K562 (cell line): ENCODE measurements around the gene CLIC2. TPM values are rescaled to one million over a fixed set of nuclear protein-coding genes. Genes with fewer than 3 reads are reported as not detected.

Source experiments
- ATAC-seq: fragments of 200-7000 bp; cut with Tn5 transposase; 3 replicates; pipeline ENCODE4 v1.9.1; 2020; ENCODE audit warnings: moderate library complexity
- BruUV-seq: library from RNA; stranded (reverse); fragments of 400-500 nt; replicated peaks from 2 replicates; lab custom pipeline; 2021; lab: Mats Ljungman, UMichigan
- CTCF ChIA-PET: fragments of 300-600 bp; formaldehyde crosslinking; extraction: SDS; loops from one replicate; lab custom pipeline; 2021; ENCODE audit warnings: low intra/inter-chr PET ratio; lab: Yijun Ruan, JAX
- POLR2A ChIA-PET: fragments of 300-600, 350-650 bp; sonication (Branson Sonifier 250); formaldehyde crosslinking; extraction: SDS; loops from one replicate; lab custom pipeline; 2021; ENCODE audit warnings: antibody characterized with exemption, inconsistent platforms; lab: Yijun Ruan, JAX
- DNase-seq, 4 experiments: peaks; one replicate each; pipeline versions ENCODE4 v3.0.0 to v3.0.0-alpha.2; 2011 to 2018; ENCODE audit warnings: low spot score in 3 of 4, mixed read lengths in 3 of 4; ENCODE audit errors: extremely low read depth in 1 of 4
- FAIRE-seq: peaks from 2 replicates; lab custom pipeline; 2011; peaks lifted over from hg19 to GRCh38; lab: Jason Lieb, UNC
- H2AFZ ChIP-seq: 2 replicates; pipeline ENCODE4 v1.6.0; 2011; ENCODE audit warnings: low read depth, low read length, control low read depth, inconsistent platforms
- H3K27ac ChIP-seq: fragments of 200-600 bp; 3 replicates; pipeline ENCODE4 v1.8.0; 2011; ENCODE audit warnings: low read depth, mild to moderate bottlenecking, control low read depth, inconsistent platforms, low read length, moderate library complexity, mixed read lengths; ENCODE audit errors: extremely low read depth
- H3K27me3 ChIP-seq, 2 experiments: fragments of 300-600 bp in 1 of 2; 2 replicates in 1 of 2; 3 replicates in 1 of 2; pipeline versions ENCODE4 v1.6.0 to v1.8.0; 2011; ENCODE audit warnings: inconsistent platforms in 2 of 2, low read length in 2 of 2, mild to moderate bottlenecking in 1 of 2, mixed read lengths in 1 of 2, moderate library complexity in 1 of 2; ENCODE audit not compliant: control insufficient read depth in 2 of 2, insufficient read depth in 2 of 2
- H3K36me3 ChIP-seq: fragments of 300-600 bp; 3 replicates; pipeline ENCODE4 v1.8.0; 2011; ENCODE audit warnings: mild to moderate bottlenecking, low read length, inconsistent platforms; ENCODE audit not compliant: control insufficient read depth, insufficient read depth
- H3K4me1 ChIP-seq, 2 experiments: fragments of 200-600 bp in 1 of 2; replicated peaks in 1 of 2; 2 replicates in 1 of 2; 3 replicates in 1 of 2; pipeline versions ENCODE4 v1.5.1 to v1.8.0; 2011; ENCODE audit warnings: inconsistent platforms in 2 of 2, low read length in 2 of 2, mild to moderate bottlenecking in 1 of 2, mixed read lengths in 1 of 2, moderate library complexity in 1 of 2; ENCODE audit not compliant: control insufficient read depth in 2 of 2, insufficient read depth in 2 of 2
- H3K4me2 ChIP-seq: 2 replicates; pipeline ENCODE4 v1.6.1; 2011; ENCODE audit warnings: low read length, control low read depth, inconsistent platforms, mixed read lengths; ENCODE audit not compliant: insufficient read depth
- H3K4me3 ChIP-seq: fragments of 200-600 bp; sonication (generic), shearing (Covaris generic); 2 replicates; pipeline ENCODE4 v1.5.1; 2016; ENCODE audit warnings: control low read depth, inconsistent platforms
- H3K79me2 ChIP-seq: fragments of 200-600 bp; 3 replicates; pipeline ENCODE4 v1.8.0; 2011; ENCODE audit warnings: low read length, inconsistent platforms; ENCODE audit not compliant: control insufficient read depth, insufficient read depth
- H3K9ac ChIP-seq, 2 experiments: 2 replicates each; pipeline versions ENCODE4 v1.6.0 to v1.6.1; 2011; ENCODE audit warnings: low read depth in 2 of 2, low read length in 2 of 2, control low read depth in 1 of 2, inconsistent platforms in 1 of 2, mild to moderate bottlenecking in 1 of 2, mixed read lengths in 1 of 2; ENCODE audit not compliant: insufficient read depth in 1 of 2
- H3K9me1 ChIP-seq: one replicate; pipeline ENCODE4 v1.6.0; 2011; ENCODE audit warnings: inconsistent platforms, mild to moderate bottlenecking, low read length, moderate library complexity; ENCODE audit not compliant: control insufficient read depth, insufficient read depth
- H3K9me3 ChIP-seq: replicated peaks from 2 replicates; pipeline ENCODE4 v1.5.1; 2011; ENCODE audit warnings: low read depth, low read length, inconsistent platforms; ENCODE audit not compliant: control insufficient read depth, insufficient read depth
- H4K20me1 ChIP-seq: replicated peaks from 2 replicates; pipeline ENCODE4 v1.6.1; 2011; ENCODE audit warnings: low read length, inconsistent platforms, mixed read lengths; ENCODE audit not compliant: control insufficient read depth, insufficient read depth
- CCAR2 ChIP-seq: fragments of 200-400 bp; formaldehyde crosslinking; IDR thresholded peaks from 2 replicates; pipeline ENCODE4 v1.6.1; 2017; ENCODE audit warnings: mild to moderate bottlenecking, low read depth, low read length
- FOXM1 ChIP-seq, 2 experiments: fragments of 450-650 bp in 1 of 2; sonication (generic) in 1 of 2; formaldehyde crosslinking in 1 of 2; IDR thresholded peaks; 2 replicates each; pipeline versions ENCODE4 v1.6.1 to v1.9.0; 2017 to 2022; ENCODE audit warnings: low read depth in 2 of 2, mild to moderate bottlenecking in 2 of 2, missing genetic modification reagents in 1 of 2, moderate library complexity in 1 of 2
- JUNB ChIP-seq: fragments of 450-650 bp; formaldehyde crosslinking; conservative IDR thresholded peaks from 2 replicates; pipeline ENCODE4 v1.4.0; 2020; ENCODE audit warnings: mild to moderate bottlenecking
- NR4A1 ChIP-seq, 2 experiments: fragments of 250-450 bp in 1 of 2; fragments of 450-650 bp in 1 of 2; sonication (Bioruptor Pico) in 1 of 2; IDR thresholded peaks; 2 replicates each; pipeline versions ENCODE4 v1.4.0 to v1.6.1; 2016 to 2020; ENCODE audit warnings: mild to moderate bottlenecking in 2 of 2, missing compliant biosample characterization in 1 of 2, missing genetic modification characterization in 1 of 2, moderate library complexity in 1 of 2
- SIN3B ChIP-seq: fragments of 450-650 bp; IDR thresholded peaks from 2 replicates; pipeline ENCODE4 v1.6.1; 2017; ENCODE audit warnings: low read depth, mild to moderate bottlenecking, moderate library complexity
- SREBF2 ChIP-seq: sonication (generic); formaldehyde crosslinking; IDR thresholded peaks from 2 replicates; pipeline ENCODE4 v1.4.0; 2020; ENCODE audit warnings: mild to moderate bottlenecking, missing genetic modification reagents
- ZBED1 ChIP-seq: IDR thresholded peaks from 2 replicates; pipeline ENCODE4 v1.6.1; 2014
- ZBTB8A ChIP-seq: fragments of 450-650 bp; IDR thresholded peaks from 2 replicates; pipeline ENCODE4 v1.6.1; 2018; ENCODE audit warnings: mild to moderate bottlenecking, moderate library complexity; ENCODE audit not compliant: partially characterized antibody
- ZNF175 ChIP-seq: fragments of 200-800 bp; sonication (Bioruptor generic); IDR thresholded peaks from 2 replicates; pipeline ENCODE4 v1.6.1; 2016; ENCODE audit warnings: low read depth, mild to moderate bottlenecking, missing genetic modification characterization, missing compliant biosample characterization
- ZNF274 ChIP-seq: IDR thresholded peaks from 2 replicates; pipeline ENCODE4 v1.6.1; 2011; ENCODE audit warnings: low read depth, mild to moderate bottlenecking, low read length, moderate library complexity, borderline replicate concordance
- ZNF512 ChIP-seq: IDR thresholded peaks from 2 replicates; pipeline ENCODE4 v1.6.1; 2016; ENCODE audit warnings: missing genetic modification characterization, missing compliant biosample characterization
- ZNF76 ChIP-seq: fragments of 250-450 bp; sonication (Bioruptor Pico); IDR thresholded peaks from 2 replicates; pipeline ENCODE4 v1.4.0; 2020; ENCODE audit warnings: mild to moderate bottlenecking, moderate library complexity, borderline replicate concordance
- in situ Hi-C: fragments of 300-500 bp; cut with MboI; formaldehyde crosslinking; loops from 4 replicates; pipeline ENCODE4 v1.15.0; 2018; ENCODE audit warnings: inconsistent platforms, mixed read lengths
- intact Hi-C: fragments of 100-400 bp; cut with micrococcal nuclease; formaldehyde crosslinking; loops from 2 replicates; pipeline ENCODE4 v1.14.2; 2022
- polyA plus RNA-seq, 8 experiments: library from polyadenylated mRNA; depleted of rRNA in 4 of 8; stranded (reverse) in 5 of 8; unstranded in 3 of 8; fragments of >200 nt; fragmentation: Nextera tagmentation in 2 of 8; fragmentation: Illumina TruSeq in 1 of 8; extraction: Ambion mirVana in 2 of 8; extraction: Trizol in 1 of 8; gene quantifications; 2 replicates each; pipeline versions ENCODE4 v1.2.1 to v1.2.3, GENCODE V29; 2011 to 2014; ENCODE audit warnings: inconsistent platforms in 1 of 8, missing spikeins in 1 of 8
- total RNA-seq, 7 experiments: library from RNA; depleted of rRNA in 6 of 7; stranded (reverse); fragments of >200 nt in 6 of 7; fragmentation: Illumina TruSeq in 2 of 7; extraction: Trizol in 2 of 7; gene quantifications; 2 replicates each; pipeline versions ENCODE4 v1.2.1 to v1.2.3, GENCODE V29; 2011 to 2021; ENCODE audit warnings: low replicate concordance in 1 of 7
- TF ChIP-seq, protein P1 (sequence below): sonication (generic); formaldehyde crosslinking; IDR thresholded peaks from 2 replicates; pipeline ENCODE4 v1.8.1; 2023; ENCODE audit warnings: mild to moderate bottlenecking, missing genetic modification reagents

The CLIC2 gene
- total and polyA plus RNA-seq, 9 of the 15 experiments (the other 6 are each of a cell fraction or from before 2014, with no cell fraction given): 37.0 to 83.7 (median 74.7) TPM

DNA sequence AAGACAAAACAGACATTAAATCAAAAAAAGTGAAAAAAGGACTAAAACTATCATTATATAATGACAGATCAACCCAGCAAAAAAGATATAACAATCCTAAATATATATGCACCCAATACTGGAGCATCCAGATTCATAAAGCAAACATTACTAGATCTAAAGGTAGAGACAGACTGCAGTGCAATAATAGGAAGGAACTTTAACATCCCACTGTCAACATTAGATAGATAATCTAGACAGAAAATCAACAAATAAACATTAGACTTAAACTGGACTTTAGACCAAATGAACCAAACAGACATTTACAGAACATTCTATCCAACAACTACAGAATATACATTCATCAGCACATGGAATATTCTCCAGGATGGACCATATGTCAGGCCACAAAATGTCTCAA lies 40.6 kb downstream of the CLIC2 start:
- Histone ChIP-seq H3K4me3 (no peak overlapping the region), H3K36me3 (peaks cover 42% of the 10 kb centered on the region), H3K9ac (no peak overlapping the region), H3K4me2 (no peak overlapping the region), H3K9me3 (0 out of 2 replicates have a peak, but pooled peaks cover 2% of the 10 kb centered on the region), H3K79me2 (peaks cover 26% of the 10 kb centered on the region), H4K20me1 (no peaks in the 10 kb centered on the region), H3K9me1 (no peaks in the 10 kb centered on the region), H3K27me3 (no peaks in the 10 kb centered on the region), H2AFZ (no peak overlapping the region), H3K27ac (no peak overlapping the region), H3K4me1 (no peaks in the 10 kb centered on the region; a peak in 1 of 5 replicates)
- DNase-seq (no peak), FAIRE-seq (no peak), ATAC-seq (no peak)
- TF ChIP-seq ZNF512 (tag): no peak
- no peak for TF ChIP-seq CCAR2
- TF ChIP-seq, protein P1, sequence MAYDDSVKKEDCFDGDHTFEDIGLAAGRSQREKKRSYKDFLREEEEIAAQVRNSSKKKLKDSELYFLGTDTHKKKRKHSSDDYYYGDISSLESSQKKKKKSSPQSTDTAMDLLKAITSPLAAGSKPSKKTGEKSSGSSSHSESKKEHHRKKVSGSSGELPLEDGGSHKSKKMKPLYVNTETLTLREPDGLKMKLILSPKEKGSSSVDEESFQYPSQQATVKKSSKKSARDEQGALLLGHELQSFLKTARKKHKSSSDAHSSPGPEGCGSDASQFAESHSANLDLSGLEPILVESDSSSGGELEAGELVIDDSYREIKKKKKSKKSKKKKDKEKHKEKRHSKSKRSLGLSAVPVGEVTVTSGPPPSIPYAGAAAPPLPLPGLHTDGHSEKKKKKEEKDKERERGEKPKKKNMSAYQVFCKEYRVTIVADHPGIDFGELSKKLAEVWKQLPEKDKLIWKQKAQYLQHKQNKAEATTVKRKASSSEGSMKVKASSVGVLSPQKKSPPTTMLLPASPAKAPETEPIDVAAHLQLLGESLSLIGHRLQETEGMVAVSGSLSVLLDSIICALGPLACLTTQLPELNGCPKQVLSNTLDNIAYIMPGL (CRISPR knock-in tag): no peak
- TF ChIP-seq SIN3B: no peak
- no peak for TF ChIP-seq JUNB (CRISPR knock-in tag)
- no peak for TF ChIP-seq SREBF2 (CRISPR knock-in tag)
- TF ChIP-seq ZBED1: no peak
- TF ChIP-seq FOXM1 (IDR thresholded peaks at IDR 0.05; ENCODE audit: low read depth): no peak
- TF ChIP-seq FOXM1 (CRISPR knock-in tag; IDR thresholded peaks at IDR 0.05; ENCODE audit: low read depth): no peak
- no peak for TF ChIP-seq ZNF76 (CRISPR knock-in tag)
- TF ChIP-seq ZNF175 (CRISPR knock-in tag): no peak
- TF ChIP-seq ZBTB8A: no peak
- TF ChIP-seq ZNF274: no peak
- no peak for TF ChIP-seq NR4A1 (CRISPR knock-in tag; IDR thresholded peaks at IDR 0.05)
- no peak for TF ChIP-seq NR4A1 (tag; IDR thresholded peaks at IDR 0.05)
- ChIA-PET POLR2A (no interaction called here), CTCF (no interaction called here)
- intact Hi-C loops (no loop called here), in situ Hi-C loops (no loop called here)
- no TSS peak for BruUV-seq
